Endothelial cell (in vitro differentiated cells): Measurements from ENCODE around the gene CYP1B1. TPM values are rescaled to one million over a fixed set of nuclear protein-coding genes. Genes with fewer than 3 reads are reported as not detected.
"Not testable (repeated sequence)": the region's sequence is repeated elsewhere in the genome, so short reads cannot be mapped to it uniquely, and the experiment has no call there.

Source experiments
- DNase-seq: peaks from one replicate; pipeline ENCODE4 v3.0.0; 2021; ENCODE audit warnings: low spot score
- H3K27ac Mint-ChIP-seq: one replicate; pipeline ENCODE4 v1.8.0; 2021; ENCODE audit warnings: mixed read lengths, inconsistent platforms; ENCODE audit not compliant: unreplicated experiment
- H3K27me3 Mint-ChIP-seq: one replicate; pipeline ENCODE4 v1.8.0; 2021; ENCODE audit warnings: mild to moderate bottlenecking, moderate library complexity, mixed read lengths, inconsistent platforms; ENCODE audit not compliant: unreplicated experiment
- H3K36me3 Mint-ChIP-seq: one replicate; pipeline ENCODE4 v1.8.0; 2021; ENCODE audit warnings: mild to moderate bottlenecking, low read depth, mixed read lengths, inconsistent platforms; ENCODE audit not compliant: unreplicated experiment
- H3K4me1 Mint-ChIP-seq: one replicate; pipeline ENCODE4 v1.8.0; 2021; ENCODE audit warnings: mild to moderate bottlenecking, mixed read lengths, inconsistent platforms; ENCODE audit not compliant: unreplicated experiment
- H3K4me3 Mint-ChIP-seq: one replicate; pipeline ENCODE4 v1.8.0; 2021; ENCODE audit warnings: mild to moderate bottlenecking, mixed read lengths, inconsistent platforms; ENCODE audit not compliant: unreplicated experiment
- H3K9me3 Mint-ChIP-seq: one replicate; pipeline ENCODE4 v1.8.0; 2021; ENCODE audit warnings: mixed read lengths, inconsistent platforms; ENCODE audit not compliant: unreplicated experiment
- total RNA-seq: library from RNA; stranded (reverse); fragmentation: NEBNext Ultra II Directional; extraction: Animal tissue kit (Norgen Biotek cat#: 25700); gene quantifications from one replicate; pipeline ENCODE4 v1.2.1, GENCODE V29; 2021; ENCODE audit not compliant: unreplicated experiment
- TF ChIP-seq, protein P1 (sequence below): fragments of 200-600 bp; sonication (generic); IDR thresholded peaks from one replicate; pipeline ENCODE4 v1.5.0; 2021; ENCODE audit warnings: antibody characterized with exemption; ENCODE audit not compliant: unreplicated experiment

CYP1B1 gene
- total RNA-seq, 1 donor from 2014 or later = 1.2 TPM

DNA sequence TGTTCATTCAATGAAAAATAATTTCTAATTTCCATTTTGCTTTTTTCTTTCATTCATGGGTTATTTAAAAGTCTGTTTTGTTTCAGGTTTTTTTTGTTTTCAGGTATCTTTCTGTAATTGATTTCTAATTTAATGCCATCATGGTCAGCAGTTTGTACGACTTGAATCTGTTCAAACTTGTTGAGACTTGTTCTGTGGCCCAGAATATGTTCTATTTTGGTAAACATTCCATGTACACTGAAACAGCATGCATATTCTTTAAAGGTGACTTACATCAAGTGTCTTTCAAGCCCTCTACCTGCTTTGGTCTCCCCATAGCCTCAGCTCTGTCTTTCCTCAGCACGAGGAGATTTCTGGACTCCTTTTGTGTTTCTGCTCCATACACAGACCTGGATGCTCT, 49.1 kb downstream of the CYP1B1 start:
- Mint-ChIP-seq H3K4me3 (no peak overlapping the region), H3K27ac (no peak overlapping the region), H3K4me1 (no peaks in the 10 kb centered on the region), H3K9me3 (no peaks in the 10 kb centered on the region), H3K27me3 (no peaks in the 10 kb centered on the region), H3K36me3 (no peaks in the 10 kb centered on the region)
- TF ChIP-seq, protein P1, sequence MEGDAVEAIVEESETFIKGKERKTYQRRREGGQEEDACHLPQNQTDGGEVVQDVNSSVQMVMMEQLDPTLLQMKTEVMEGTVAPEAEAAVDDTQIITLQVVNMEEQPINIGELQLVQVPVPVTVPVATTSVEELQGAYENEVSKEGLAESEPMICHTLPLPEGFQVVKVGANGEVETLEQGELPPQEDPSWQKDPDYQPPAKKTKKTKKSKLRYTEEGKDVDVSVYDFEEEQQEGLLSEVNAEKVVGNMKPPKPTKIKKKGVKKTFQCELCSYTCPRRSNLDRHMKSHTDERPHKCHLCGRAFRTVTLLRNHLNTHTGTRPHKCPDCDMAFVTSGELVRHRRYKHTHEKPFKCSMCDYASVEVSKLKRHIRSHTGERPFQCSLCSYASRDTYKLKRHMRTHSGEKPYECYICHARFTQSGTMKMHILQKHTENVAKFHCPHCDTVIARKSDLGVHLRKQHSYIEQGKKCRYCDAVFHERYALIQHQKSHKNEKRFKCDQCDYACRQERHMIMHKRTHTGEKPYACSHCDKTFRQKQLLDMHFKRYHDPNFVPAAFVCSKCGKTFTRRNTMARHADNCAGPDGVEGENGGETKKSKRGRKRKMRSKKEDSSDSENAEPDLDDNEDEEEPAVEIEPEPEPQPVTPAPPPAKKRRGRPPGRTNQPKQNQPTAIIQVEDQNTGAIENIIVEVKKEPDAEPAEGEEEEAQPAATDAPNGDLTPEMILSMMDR = no peak
- DNase-seq = no peak

DNA sequence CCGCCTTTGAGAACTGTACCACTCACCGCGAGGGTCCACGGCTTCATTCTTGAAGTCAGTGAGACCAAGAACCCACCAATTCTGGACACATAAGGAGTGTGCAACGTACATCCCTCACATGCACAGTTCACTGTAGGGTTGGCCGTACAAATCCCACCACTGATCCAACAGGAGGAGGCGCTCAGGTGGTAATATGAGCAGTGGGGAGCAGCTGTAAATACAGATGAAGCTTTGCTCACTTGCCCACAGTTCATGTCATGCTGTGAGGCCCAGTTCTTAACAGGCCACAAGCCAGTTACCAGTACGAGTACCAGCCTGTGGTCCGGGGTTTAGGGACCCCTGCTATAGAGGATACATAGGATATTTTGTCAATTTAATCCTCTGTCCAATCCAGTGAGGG, 54.4 kb downstream of the CYP1B1 start:
- TF ChIP-seq, protein P1 = no peak
- H3K27ac Mint-ChIP-seq = no peak overlapping the region
- H3K4me1 Mint-ChIP-seq = no peaks in the 10 kb centered on the region
- no peaks in the 10 kb centered on the region for H3K27me3 Mint-ChIP-seq
- no peak overlapping the region for H3K4me3 Mint-ChIP-seq
- no peaks in the 10 kb centered on the region for H3K9me3 Mint-ChIP-seq
- H3K36me3 Mint-ChIP-seq = no peaks in the 10 kb centered on the region
- DNase-seq = no peak

- not testable (repeated sequence) for H3K36me3 Mint-ChIP-seq, H3K9me3 Mint-ChIP-seq, H3K27me3 Mint-ChIP-seq, DNase-seq, H3K27ac Mint-ChIP-seq, H3K4me1 Mint-ChIP-seq, H3K4me3 Mint-ChIP-seq
Measured at GRCh38 chr2:38020359-38021069, 55.4 kb downstream of the CYP1B1 start.

- TF ChIP-seq, protein P1 = no peak
- H3K4me1 Mint-ChIP-seq = no peaks in the 10 kb centered on the region
- no peaks in the 10 kb centered on the region for H3K27me3 Mint-ChIP-seq
- H3K27ac Mint-ChIP-seq = no peak overlapping the region
- no peak overlapping the region for H3K4me3 Mint-ChIP-seq
- no peaks in the 10 kb centered on the region for H3K9me3 Mint-ChIP-seq
- H3K36me3 Mint-ChIP-seq = no peaks in the 10 kb centered on the region
- no peak for DNase-seq
Measured at GRCh38 chr2:38017836-38018235, 58.1 kb downstream of the CYP1B1 start.

Other genes with a start within 250 kb of the CYP1B1 start
- gene RMDN2, start 150.9 kb downstream of the CYP1B1 start, total RNA-seq = 2.5 TPM